Tibial nerve (tissue), 3 donors: ENCODE data around the gene ITPK1.

Source experiments
- POLR2A ChIP-seq, 2 donors: fragments of 450-650 bp; IDR thresholded peaks; one replicate each; pipeline ENCODE4 v1.6.1; 2017; ENCODE audit warnings: antibody characterized with exemption in 2 of 2, mild to moderate bottlenecking in 2 of 2, moderate library complexity in 2 of 2
- TF ChIP-seq, protein P1 (sequence below), 5 experiments: fragments of 200-600 bp in 3 of 5; fragments of 450-650 bp in 2 of 5; sonication (generic) in 3 of 5; IDR thresholded peaks; one replicate each; pipeline ENCODE4 v1.5.1; 2016 to 2019; ENCODE audit warnings: antibody characterized with exemption in 5 of 5, mild to moderate bottlenecking in 3 of 5, moderate library complexity in 2 of 5

DNA sequence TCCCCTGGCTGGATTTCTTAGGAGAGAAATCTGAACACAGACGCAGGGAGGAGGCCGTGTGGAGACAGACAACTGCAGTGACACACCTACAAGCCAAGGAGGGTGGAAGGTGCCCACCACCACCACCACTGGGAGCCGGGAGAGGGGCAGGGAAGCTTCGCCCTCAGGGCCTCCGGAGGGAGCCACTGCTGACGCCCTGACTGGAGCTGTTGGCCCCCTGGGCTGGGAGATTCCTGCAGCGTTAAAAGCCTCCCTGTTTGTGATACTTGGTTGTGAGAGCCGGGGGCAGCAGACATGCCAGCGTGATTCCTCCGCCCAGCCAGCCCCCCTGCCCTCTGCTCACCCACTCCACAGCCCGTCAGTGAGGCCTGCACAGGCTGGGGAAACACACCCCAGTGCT is 120.8 kb downstream of the ITPK1 start:
- TF ChIP-seq, protein P1, sequence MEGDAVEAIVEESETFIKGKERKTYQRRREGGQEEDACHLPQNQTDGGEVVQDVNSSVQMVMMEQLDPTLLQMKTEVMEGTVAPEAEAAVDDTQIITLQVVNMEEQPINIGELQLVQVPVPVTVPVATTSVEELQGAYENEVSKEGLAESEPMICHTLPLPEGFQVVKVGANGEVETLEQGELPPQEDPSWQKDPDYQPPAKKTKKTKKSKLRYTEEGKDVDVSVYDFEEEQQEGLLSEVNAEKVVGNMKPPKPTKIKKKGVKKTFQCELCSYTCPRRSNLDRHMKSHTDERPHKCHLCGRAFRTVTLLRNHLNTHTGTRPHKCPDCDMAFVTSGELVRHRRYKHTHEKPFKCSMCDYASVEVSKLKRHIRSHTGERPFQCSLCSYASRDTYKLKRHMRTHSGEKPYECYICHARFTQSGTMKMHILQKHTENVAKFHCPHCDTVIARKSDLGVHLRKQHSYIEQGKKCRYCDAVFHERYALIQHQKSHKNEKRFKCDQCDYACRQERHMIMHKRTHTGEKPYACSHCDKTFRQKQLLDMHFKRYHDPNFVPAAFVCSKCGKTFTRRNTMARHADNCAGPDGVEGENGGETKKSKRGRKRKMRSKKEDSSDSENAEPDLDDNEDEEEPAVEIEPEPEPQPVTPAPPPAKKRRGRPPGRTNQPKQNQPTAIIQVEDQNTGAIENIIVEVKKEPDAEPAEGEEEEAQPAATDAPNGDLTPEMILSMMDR (IDR thresholded peaks at IDR 0.05), result no peak
- no peak for TF ChIP-seq POLR2A (IDR thresholded peaks at IDR 0.05)
